Measurements from ENCODE around the gene DCXR.

The DCXR gene

GRCh38 chr17:82037092-82037888 is at the start of gene DCXR:
DCXR (minus strand) TSS chr17:82037697; CDS start chr17:82037682, 15 bp downstream.
- peak; percentile 97 for DNase-seq

GRCh38 chr17:82085931-82086764 is 48.7 kb upstream of the DCXR start:
- DNase-seq: no peak

GRCh38 chr17:82085031-82085861 is 47.7 kb upstream of the DCXR start:
- DNase-seq: no peak

GRCh38 chr17:82084373-82085030 is 47.0 kb upstream of the DCXR start:
- DNase-seq: no peak

GRCh38 chr17:82083533-82084359 is 46.2 kb upstream of the DCXR start:
- no peak for DNase-seq

- DNase-seq: no peak
These were observed 45.5 kb upstream of the DCXR start for GRCh38 chr17:82083009-82083408.

GRCh38 chr17:82082456-82082855 is 45.0 kb upstream of the DCXR start:
- DNase-seq: no peak

- no peak for DNase-seq
These were observed 44.5 kb upstream of the DCXR start for GRCh38 chr17:82081966-82082365.

- DNase-seq: no peak
These were observed 44.0 kb upstream of the DCXR start for GRCh38 chr17:82081546-82081945.

- DNase-seq: no peak
These were observed 43.4 kb upstream of the DCXR start for GRCh38 chr17:82080789-82081464.

- no peak for DNase-seq
These were observed 42.7 kb upstream of the DCXR start for GRCh38 chr17:82080048-82080788.

GRCh38 chr17:82079001-82079677 is 41.6 kb upstream of the DCXR start:
- no peak for DNase-seq

- no peak for DNase-seq
These were observed 40.9 kb upstream of the DCXR start for GRCh38 chr17:82078433-82078832.

GRCh38 chr17:82077617-82078358 is 40.3 kb upstream of the DCXR start:
- DNase-seq: no peak

GRCh38 chr17:82076785-82077591 is 39.5 kb upstream of the DCXR start:
- DNase-seq: no peak

GRCh38 chr17:82076018-82076784 is 38.7 kb upstream of the DCXR start:
- no peak for DNase-seq

GRCh38 chr17:82073446-82073845 is 35.9 kb upstream of the DCXR start:
- DNase-seq: no peak
